Kidney (tissue), 14 donors: ENCODE measurements around the gene ABTB1. TPM values are rescaled to one million over a fixed set of nuclear protein-coding genes. Genes with fewer than 3 reads are reported as not detected.

Experiments
- DNase-seq, 5 donors: peaks; one replicate each; pipeline ENCODE4 v3.0.0-alpha.2; 2013 to 2020
- FAIRE-seq: peaks from 2 replicates; lab custom pipeline; 2012; peaks lifted over from hg19 to GRCh38; lab: Jason Lieb, UNC
- H3K27ac ChIP-seq, 2 donors: one replicate each; pipeline ENCODE4 v1.7.0; 2013; ENCODE audit warnings: low read depth in 2 of 2, low read length in 2 of 2, inconsistent platforms in 1 of 2
- H3K27me3 ChIP-seq: one replicate; pipeline ENCODE4 v1.7.1; 2013; ENCODE audit warnings: low read length, inconsistent platforms; ENCODE audit not compliant: control insufficient read depth, insufficient read depth
- H3K36me3 ChIP-seq, 3 donors: one replicate each; pipeline versions ENCODE4 v1.7.0 to v1.7.1; 2013; ENCODE audit warnings: low read length in 3 of 3, control low read depth in 1 of 3, inconsistent platforms in 1 of 3; ENCODE audit not compliant: insufficient read depth in 3 of 3, control insufficient read depth in 2 of 3
- H3K4me1 ChIP-seq, 3 donors: one replicate each; pipeline versions ENCODE4 v1.7.0 to v1.7.1; 2013; ENCODE audit warnings: low read length in 3 of 3, inconsistent platforms in 1 of 3, low read depth in 1 of 3; ENCODE audit not compliant: control insufficient read depth in 2 of 3, insufficient read depth in 2 of 3
- H3K4me3 ChIP-seq, 3 donors: one replicate each; pipeline versions ENCODE4 v1.7.0 to v1.8.1; 2013; ENCODE audit warnings: low read length in 3 of 3, control low read depth in 1 of 3, inconsistent platforms in 1 of 3
- H3K9ac ChIP-seq, 3 donors: one replicate each; pipeline versions ENCODE4 v1.7.0 to v1.7.1; 2013; ENCODE audit warnings: low read length in 3 of 3, control low read depth in 1 of 3, inconsistent platforms in 1 of 3
- H3K9me3 ChIP-seq, 3 donors: one replicate each; pipeline versions ENCODE4 v1.7.0 to v1.7.1; 2013; ENCODE audit warnings: low read length in 3 of 3, control low read depth in 1 of 3, inconsistent platforms in 1 of 3; ENCODE audit not compliant: control insufficient read depth in 2 of 3, insufficient read depth in 1 of 3
- intact Hi-C: fragments of 100-400 bp; cut with DNase I; formaldehyde crosslinking; loops from one replicate; pipeline ENCODE4 v1.11.1; 2022
- polyA plus RNA-seq: library from polyadenylated mRNA; stranded (reverse); fragments of 350-450 nt; fragmentation: Illumina TruSeq; extraction: RNeasy Lipid Tissue Mini Kit (QIAGEN cat#74804); gene quantifications from one replicate; pipeline ENCODE4 v1.2.3, GENCODE V29; 2014; ENCODE audit warnings: low read depth, low replicate concordance; ENCODE audit not compliant: insufficient read depth
- total RNA-seq: library from RNA; stranded (reverse); fragmentation: NEBNext Ultra II Directional; extraction: Animal tissue kit (Norgen Biotek cat#: 25700); gene quantifications from one replicate; pipeline ENCODE4 v1.2.1, GENCODE V29; 2021
- TF ChIP-seq, protein P1 (sequence below): IDR thresholded peaks from 3 replicates; pipeline ENCODE4 v1.5.1; 2012; ENCODE audit warnings: mild to moderate bottlenecking, moderate library complexity, borderline replicate concordance; ENCODE audit not compliant: insufficient read depth; ENCODE audit errors: extremely low read depth
- donor health status: control.
- donor health status: control.
- donor health status: control.
- donor health status: control.
- donor health status: control.
- donor health status: DM: yes; HTN: yes; CAD: no.
- donor health status: Normal renal cell carcinoma (clear cell type).

The ABTB1 gene
- total and polyA plus RNA-seq, 2 donors from 2014 or later, result 29.2 to 43.2 TPM

DNA sequence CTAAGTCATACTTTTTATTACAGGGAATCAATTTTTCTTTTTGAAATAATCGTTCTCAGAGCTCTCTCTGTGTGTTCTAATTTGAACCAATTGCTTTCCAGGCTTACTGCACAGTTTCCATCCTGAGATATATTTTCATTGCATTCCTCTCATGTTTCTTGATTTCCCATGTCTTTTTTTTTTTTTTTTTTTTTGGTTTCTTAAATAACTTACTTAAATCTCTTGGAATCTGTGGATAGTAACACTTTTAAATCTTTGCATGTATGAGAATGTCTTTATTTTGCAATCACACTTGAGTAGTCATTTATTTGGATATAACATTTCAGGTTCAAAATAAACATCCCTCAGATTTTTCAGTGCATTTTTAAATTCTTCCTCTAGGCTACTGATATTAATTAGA lies 14.5 kb upstream of the ABTB1 start:
- no peak for DNase-seq
- no peak for FAIRE-seq
- Histone ChIP-seq H3K9me3 (no peaks in the 10 kb centered on the region), H3K4me3 (no peak overlapping the region), H3K9ac (no peak overlapping the region), H3K27ac (no peak overlapping the region), H3K36me3 (no peaks in the 10 kb centered on the region), H3K27me3 (no peaks in the 10 kb centered on the region), H3K4me1 (peaks cover 0 to 5% (median 0%) of the 10 kb centered on the region in 3 donors)
- intact Hi-C loops, result no loop called here
- TF ChIP-seq, protein P1, sequence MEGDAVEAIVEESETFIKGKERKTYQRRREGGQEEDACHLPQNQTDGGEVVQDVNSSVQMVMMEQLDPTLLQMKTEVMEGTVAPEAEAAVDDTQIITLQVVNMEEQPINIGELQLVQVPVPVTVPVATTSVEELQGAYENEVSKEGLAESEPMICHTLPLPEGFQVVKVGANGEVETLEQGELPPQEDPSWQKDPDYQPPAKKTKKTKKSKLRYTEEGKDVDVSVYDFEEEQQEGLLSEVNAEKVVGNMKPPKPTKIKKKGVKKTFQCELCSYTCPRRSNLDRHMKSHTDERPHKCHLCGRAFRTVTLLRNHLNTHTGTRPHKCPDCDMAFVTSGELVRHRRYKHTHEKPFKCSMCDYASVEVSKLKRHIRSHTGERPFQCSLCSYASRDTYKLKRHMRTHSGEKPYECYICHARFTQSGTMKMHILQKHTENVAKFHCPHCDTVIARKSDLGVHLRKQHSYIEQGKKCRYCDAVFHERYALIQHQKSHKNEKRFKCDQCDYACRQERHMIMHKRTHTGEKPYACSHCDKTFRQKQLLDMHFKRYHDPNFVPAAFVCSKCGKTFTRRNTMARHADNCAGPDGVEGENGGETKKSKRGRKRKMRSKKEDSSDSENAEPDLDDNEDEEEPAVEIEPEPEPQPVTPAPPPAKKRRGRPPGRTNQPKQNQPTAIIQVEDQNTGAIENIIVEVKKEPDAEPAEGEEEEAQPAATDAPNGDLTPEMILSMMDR, result no peak

DNA sequence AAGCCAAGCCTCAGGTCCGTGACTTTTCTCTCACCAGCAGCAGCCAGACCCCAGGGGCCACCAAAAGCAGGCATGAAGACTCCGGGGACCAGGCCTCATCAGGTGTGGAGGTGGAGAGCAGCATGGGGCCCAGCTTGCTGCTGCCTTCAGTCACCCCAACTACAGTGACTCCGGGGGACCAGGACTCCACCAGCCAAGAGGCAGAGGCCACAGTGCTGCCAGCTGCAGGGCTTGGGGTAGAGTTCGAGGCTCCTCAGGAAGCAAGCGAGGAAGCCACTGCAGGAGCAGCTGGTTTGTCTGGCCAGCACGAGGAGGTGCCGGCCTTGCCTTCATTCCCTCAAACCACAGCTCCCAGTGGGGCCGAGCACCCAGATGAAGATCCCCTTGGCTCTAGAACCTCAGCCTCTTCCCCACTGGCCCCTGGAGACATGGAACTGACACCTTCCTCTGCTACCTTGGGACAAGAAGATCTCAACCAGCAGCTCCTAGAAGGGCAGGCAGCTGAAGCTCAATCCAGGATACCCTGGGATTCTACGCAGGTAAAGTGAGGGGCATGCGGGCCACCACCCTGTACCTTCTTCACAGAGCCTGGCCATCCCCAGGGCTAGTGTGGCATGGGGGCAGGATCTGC lies 12.0 kb upstream of the ABTB1 start:
- intact Hi-C loops, result no loop called here
- no peak overlapping the region for H3K9ac ChIP-seq
- H3K36me3 ChIP-seq, result no peaks in the 10 kb centered on the region
- no peak overlapping the region for H3K4me3 ChIP-seq
- H3K9me3 ChIP-seq, result no peaks in the 10 kb centered on the region
- H3K4me1 ChIP-seq, result peaks cover 0 to under 1% (median 0%) of the 10 kb centered on the region in 3 donors
- FAIRE-seq (no peak), DNase-seq (no peak)
- H3K27me3 ChIP-seq, result no peaks in the 10 kb centered on the region
- H3K27ac ChIP-seq, result no peak overlapping the region
- TF ChIP-seq, protein P1, result no peak

DNA sequence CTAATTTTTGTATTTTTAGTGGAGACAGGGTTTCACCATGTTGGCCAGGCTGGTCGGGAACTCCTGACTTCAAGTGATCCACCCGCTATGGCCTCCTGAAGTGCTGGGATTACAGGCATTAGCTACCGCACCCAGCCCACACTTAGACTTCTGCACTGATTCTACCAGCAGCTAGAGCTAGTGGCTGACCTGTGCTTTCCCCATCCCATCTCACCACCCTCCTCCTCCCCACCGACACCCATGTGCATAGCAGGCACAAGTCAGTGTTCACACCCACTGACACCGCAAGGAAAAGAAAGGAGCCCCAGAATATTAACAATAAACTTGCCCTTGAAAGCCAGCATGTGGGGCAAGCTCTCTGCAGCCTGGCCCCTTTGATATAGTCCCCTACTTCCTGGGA lies 11.2 kb upstream of the ABTB1 start:
- H3K27me3 ChIP-seq, result no peaks in the 10 kb centered on the region
- H3K9ac ChIP-seq, result no peak overlapping the region
- DNase-seq (no peak), FAIRE-seq (no peak)
- no peak overlapping the region for H3K27ac ChIP-seq
- intact Hi-C loops, result no loop called here
- H3K36me3 ChIP-seq, result no peaks in the 10 kb centered on the region
- no peak overlapping the region for H3K4me3 ChIP-seq
- TF ChIP-seq, protein P1, result no peak
- no peaks in the 10 kb centered on the region for H3K4me1 ChIP-seq
- no peaks in the 10 kb centered on the region for H3K9me3 ChIP-seq
